ENCODE data around the gene SLPI. TPM values are rescaled to one million over a fixed set of nuclear protein-coding genes. Genes with fewer than 3 reads are reported as not detected.

Gene SLPI
- total RNA-seq, 1 donor from 2014 or later, result 68.1 TPM

- no peak within 1 kb of the TSS for H3K4me3 ChIP-seq (ENCODE audit: low read depth, low read length)
- DNase-seq (ENCODE audit: low read depth), result no peak
- no peak for TF ChIP-seq CTCF (conservative IDR thresholded peaks at IDR 0.05; ENCODE audit: low read depth, low read length)
Observed at GRCh38 chr20:45221076-45221475, 33.3 kb downstream of the SLPI start, which contains the start of gene SEMG2. Gene SEMG2, plus strand, starts transcription at chr20:45221373. Its CDS starts 17 bp downstream, at chr20:45221390.

- TF ChIP-seq CTCF (conservative IDR thresholded peaks at IDR 0.05; ENCODE audit: low read depth, low read length), result no peak
- H3K4me3 ChIP-seq (ENCODE audit: low read depth, low read length), result no peak overlapping the region
- DNase-seq (ENCODE audit: low read depth), result no peak
Observed at GRCh38 chr20:45218636-45219035, 35.7 kb downstream of the SLPI start.

GRCh38 chr20:45218124-45218523 lies 36.2 kb downstream of the SLPI start:
- peak; percentile 3 for DNase-seq (ENCODE audit: low read depth)
- TF ChIP-seq CTCF (conservative IDR thresholded peaks at IDR 0.05; ENCODE audit: low read depth, low read length), result no peak
- no peak overlapping the region for H3K4me3 ChIP-seq (ENCODE audit: low read depth, low read length)

- H3K4me3 ChIP-seq (ENCODE audit: low read depth, low read length), result no peak overlapping the region
- no peak for TF ChIP-seq CTCF (conservative IDR thresholded peaks at IDR 0.05; ENCODE audit: low read depth, low read length)
- no peak for DNase-seq (ENCODE audit: low read depth)
Observed at GRCh38 chr20:45212836-45213235, 41.5 kb downstream of the SLPI start.

GRCh38 chr20:45211569-45212474 lies 42.5 kb downstream of the SLPI start:
- no peak for DNase-seq (ENCODE audit: low read depth)
- H3K4me3 ChIP-seq (ENCODE audit: low read depth, low read length), result no peak overlapping the region
- TF ChIP-seq CTCF (conservative IDR thresholded peaks at IDR 0.05; ENCODE audit: low read depth, low read length), result no peak

GRCh38 chr20:45209924-45210323 lies 44.4 kb downstream of the SLPI start:
- no peak for TF ChIP-seq CTCF (conservative IDR thresholded peaks at IDR 0.05; ENCODE audit: low read depth, low read length)
- H3K4me3 ChIP-seq (ENCODE audit: low read depth, low read length), result no peak overlapping the region
- DNase-seq (ENCODE audit: low read depth), result no peak

GRCh38 chr20:45206725-45207124 lies 47.6 kb downstream of the SLPI start, which contains the start of gene SEMG1:
Gene SEMG1, plus strand, starts transcription at chr20:45207033. Its CDS starts 21 bp downstream, at chr20:45207054.
- H3K4me3 ChIP-seq (ENCODE audit: low read depth, low read length), result no peak within 1 kb of the TSS
- DNase-seq (ENCODE audit: low read depth), result no peak
- TF ChIP-seq CTCF (conservative IDR thresholded peaks at IDR 0.05; ENCODE audit: low read depth, low read length), result no peak
